ENCODE results near the gene CUEDC1. TPM values are rescaled to one million over a fixed set of nuclear protein-coding genes. Genes with fewer than 3 reads are reported as not detected.

The CUEDC1 gene
- polyA plus RNA-seq, 2 of the 4 experiments (the other 2 are of a cell fraction): 44.3 to 90.6 TPM

- ATAC-seq: no peak
- POLR2A ChIA-PET: interaction anchor here (1.0 kb wide), 1 partner anchor 79 kb away, joined by 3 read pairs; the partner anchor contains the start of gene DYNLL2
- Histone ChIP-seq H3K9me3 (no peaks in the 10 kb centered on the region), H3K4me3 (peak overlapping the region; percentile 71; the same call in 1 of the 3 replicates), H3K27ac (no peak overlapping the region), H3K4me2 (peak overlapping the region; percentile 89), H3K4me1 (peaks cover 66% of the 10 kb centered on the region)
- 85% methylated on average over 3 of the region's 3 CpGs for WGBS (ENCODE audit: missing lambda C conversion rate)
- FAIRE-seq: no peak
- DNase-seq (ENCODE audit: low read depth in 1 of 2, low spot score in 1 of 2): no peak
- TF ChIP-seq CEBPB (IDR thresholded peaks at IDR 0.05): peak in 1 of 2 experiments; percentile 55; a peak in 2 of 4 replicates
- no peak for TF ChIP-seq EHF (CRISPR knock-in tag; IDR thresholded peaks at IDR 0.05)
- TF ChIP-seq NR3C1 (IDR thresholded peaks at IDR 0.05): no peak
- no peak for TF ChIP-seq PBX3 (IDR thresholded peaks at IDR 0.05)
- no peak for TF ChIP-seq RAD21 (conservative IDR thresholded peaks at IDR 0.05 in 1 of 2, IDR thresholded peaks at IDR 0.05 in 1 of 2)
- no peak for TF ChIP-seq HOXB5 (CRISPR knock-in tag; IDR thresholded peaks at IDR 0.05)
- CTCF ChIA-PET: interaction anchor here (4.1 to 26.3 kb wide), 2 partner anchors 10 to 132 kb away, joined by 18 to 1377 read pairs; partner anchors contain the start of gene MRPS23
Measured at GRCh38 chr17:58004060-58004459, 48.8 kb upstream of the CUEDC1 start.

GRCh38 chr17:58002973-58003372 is 47.8 kb upstream of the CUEDC1 start:
- FAIRE-seq (no peak), DNase-seq (ENCODE audit: low read depth in 1 of 2, low spot score in 1 of 2) (no peak), ATAC-seq (no peak)
- WGBS (ENCODE audit: missing lambda C conversion rate): 91% methylated on average over 2 of the region's 2 CpGs
- ChIA-PET CTCF (interaction anchor here (1.6 to 26.3 kb wide), 6 partner anchors 9 to 170 kb away, joined by 4 to 1377 read pairs (median 15); partner anchors contain the start of genes CUEDC1 and MRPS23), POLR2A (interaction anchor here (0.7 to 1.8 kb wide), 2 partner anchors 56 to 153 kb away, joined by 3 to 8 read pairs; partner anchors contain the start of gene MRPS23)
- TF ChIP-seq FOSB (CRISPR knock-in tag; IDR thresholded peaks at IDR 0.05): peak; percentile 57; the same call in 1 of the 2 replicates
- TF ChIP-seq HES2 (IDR thresholded peaks at IDR 0.05): no peak
- no peak for TF ChIP-seq CHD2 (IDR thresholded peaks at IDR 0.05; ENCODE audit: low read length, partially characterized antibody)
- 0 out of 2 replicates have a peak, but pooled peaks have one; percentile 5 for TF ChIP-seq TFCP2L1 (CRISPR knock-in tag; IDR thresholded peaks at IDR 0.05)
- TF ChIP-seq PHF8 (IDR thresholded peaks at IDR 0.05; ENCODE audit: borderline replicate concordance, low read depth): no peak
- TF ChIP-seq HOXA7 (CRISPR knock-in tag; IDR thresholded peaks at IDR 0.05): peak; percentile 66; the same call in 1 of the 2 replicates
- H3K9me3 ChIP-seq: no peaks in the 10 kb centered on the region
- H3K4me1 ChIP-seq: peaks cover 63% of the 10 kb centered on the region
- H3K4me3 ChIP-seq: no peak overlapping the region
- peak overlapping the region; percentile 89 for H3K4me2 ChIP-seq
- H3K27ac ChIP-seq: peak overlapping the region in 1 of 2 experiments; percentile 6; a peak in 1 of 6 replicates

- Histone ChIP-seq H3K27ac (peak overlapping the region in 1 of 2 experiments; percentile 6; a peak in 1 of 6 replicates), H3K4me2 (peak overlapping the region; percentile 89), H3K4me3 (no peak overlapping the region), H3K9me3 (no peaks in the 10 kb centered on the region), H3K4me1 (peaks cover 63% of the 10 kb centered on the region)
- CTCF ChIA-PET: interaction anchor here (0.5 to 26.3 kb wide), 9 partner anchors 8 to 1027 kb away, joined by 3 to 1377 read pairs (median 7); partner anchors contain the start of genes CUEDC1 and MRPS23
- no peak for DNase-seq (ENCODE audit: low read depth in 1 of 2, low spot score in 1 of 2)
- FAIRE-seq: no peak
- WGBS (ENCODE audit: missing lambda C conversion rate): 76% methylated on average over 4 of the region's 4 CpGs
- no peak for ATAC-seq
- POLR2A ChIA-PET: interaction anchor here (0.7 to 1.8 kb wide), 3 partner anchors 55 to 153 kb away, joined by 3 to 8 read pairs (median 3); partner anchors contain the start of gene MRPS23
- TF ChIP-seq NFE2L2 (conservative IDR thresholded peaks at IDR 0.05; ENCODE audit: low read length) (no peak), FOSB (CRISPR knock-in tag; IDR thresholded peaks at IDR 0.05) (peak; percentile 19; the same call in 1 of the 2 replicates), USF2 (IDR thresholded peaks at IDR 0.05) (no peak), RARB (CRISPR knock-in tag; IDR thresholded peaks at IDR 0.05) (0 out of 2 replicates have a peak, but pooled peaks have one; percentile 19), RFX5 (IDR thresholded peaks at IDR 0.05) (no peak), BCL3 (IDR thresholded peaks at IDR 0.05) (no peak), EHF (CRISPR knock-in tag; IDR thresholded peaks at IDR 0.05) (no peak), TP53 (CRISPR knock-in tag; IDR thresholded peaks at IDR 0.05) (0 out of 2 replicates have a peak, but pooled peaks have one; percentile 7), EHMT2 (IDR thresholded peaks at IDR 0.05; ENCODE audit: low read depth) (no peak), TFCP2L1 (CRISPR knock-in tag; IDR thresholded peaks at IDR 0.05) (peak; percentile 68), HOXA7 (CRISPR knock-in tag; IDR thresholded peaks at IDR 0.05) (peak; percentile 91), NPAS2 (CRISPR knock-in tag; IDR thresholded peaks at IDR 0.05; ENCODE audit: borderline replicate concordance) (no peak), HMGXB4 (CRISPR knock-in tag; IDR thresholded peaks at IDR 0.05; ENCODE audit: borderline replicate concordance) (peak; percentile 16; the same call in 1 of the 2 replicates), FOSL2 (IDR thresholded peaks at IDR 0.05) (no peak), FOSL2 (CRISPR knock-in tag; IDR thresholded peaks at IDR 0.05) (0 out of 2 replicates have a peak, but pooled peaks have one; percentile 4), ZFP36 (IDR thresholded peaks at IDR 0.05; ENCODE audit: borderline replicate concordance, partially characterized antibody) (no peak)
Measured at GRCh38 chr17:58002154-58002948, 47.1 kb upstream of the CUEDC1 start.
